Neuron (in vitro differentiated cells): ENCODE data around the gene COMT.
A peak's percentile ranks its signal among the peaks of the same experiment; 100 is the strongest.

ENCODE experiments used
- H2AFZ ChIP-seq: one replicate; pipeline ENCODE4 v1.6.1; 2013; ENCODE audit warnings: low read depth, mild to moderate bottlenecking, inconsistent platforms, low read length, moderate library complexity
- H3K27me3 ChIP-seq: one replicate; pipeline ENCODE4 v1.6.1; 2013; ENCODE audit warnings: low read length; ENCODE audit not compliant: insufficient read depth
- H3K36me3 ChIP-seq: one replicate; pipeline ENCODE4 v1.6.1; 2013; ENCODE audit warnings: low read length; ENCODE audit not compliant: insufficient read depth
- H3K4me1 ChIP-seq: one replicate; pipeline ENCODE4 v1.6.1; 2013; ENCODE audit warnings: low read length; ENCODE audit not compliant: insufficient read depth
- H3K4me3 ChIP-seq: 2 replicates; pipeline ENCODE4 v1.5.1; 2013; ENCODE audit warnings: mild to moderate bottlenecking, low read length, moderate library complexity
- H3K9me3 ChIP-seq: one replicate; pipeline ENCODE4 v1.6.1; 2013; ENCODE audit warnings: low read length

Gene COMT

GRCh38 chr22:20015971-20016733 is 74.6 kb downstream of the COMT start:
- no peaks in the 10 kb centered on the region for H3K9me3 ChIP-seq
- H2AFZ ChIP-seq, result peak overlapping the region; percentile 78
- peaks cover 20% of the 10 kb centered on the region for H3K4me1 ChIP-seq
- H3K36me3 ChIP-seq, result no peaks in the 10 kb centered on the region
- peak overlapping the region; percentile 50 for H3K4me3 ChIP-seq
- H3K27me3 ChIP-seq, result peaks cover 33% of the 10 kb centered on the region

GRCh38 chr22:20016734-20017621 is 75.4 kb downstream of the COMT start, which contains the start of gene ARVCF:
Gene ARVCF (minus strand): TSS chr22:20016823. CDS start chr22:19990794, 26,029 bp downstream.
- Histone ChIP-seq H3K4me3 (peak within 1 kb of the TSS; percentile 50), H3K27me3 (peaks cover 33% of the 10 kb centered on the region), H3K9me3 (no peaks in the 10 kb centered on the region), H3K36me3 (no peaks in the 10 kb centered on the region), H2AFZ (peak within 1 kb of the TSS; percentile 78), H3K4me1 (peaks cover 28% of the 10 kb centered on the region)

DNA sequence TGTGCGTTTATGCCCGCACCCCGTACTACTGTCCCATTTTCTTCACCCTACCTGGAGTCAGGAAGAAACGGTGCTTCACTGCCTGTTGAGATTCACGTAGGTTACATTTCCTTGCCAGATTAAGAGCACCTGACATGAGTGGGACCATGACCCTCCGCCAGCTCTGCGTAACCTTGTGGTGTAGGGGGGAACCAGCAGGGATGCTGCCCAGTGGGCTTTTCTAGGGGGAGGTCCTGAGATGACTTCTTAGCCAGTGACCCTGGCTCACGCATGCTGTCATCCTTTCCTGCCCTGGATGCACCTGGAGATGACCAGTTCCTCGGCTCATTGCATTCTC is 76.0 kb downstream of the COMT start:
- H3K4me3 ChIP-seq, result no peak overlapping the region
- peaks cover 33% of the 10 kb centered on the region for H3K4me1 ChIP-seq
- H3K27me3 ChIP-seq, result peaks cover 33% of the 10 kb centered on the region
- no peaks in the 10 kb centered on the region for H3K36me3 ChIP-seq
- H2AFZ ChIP-seq, result peak overlapping the region; percentile 78
- no peaks in the 10 kb centered on the region for H3K9me3 ChIP-seq

DNA sequence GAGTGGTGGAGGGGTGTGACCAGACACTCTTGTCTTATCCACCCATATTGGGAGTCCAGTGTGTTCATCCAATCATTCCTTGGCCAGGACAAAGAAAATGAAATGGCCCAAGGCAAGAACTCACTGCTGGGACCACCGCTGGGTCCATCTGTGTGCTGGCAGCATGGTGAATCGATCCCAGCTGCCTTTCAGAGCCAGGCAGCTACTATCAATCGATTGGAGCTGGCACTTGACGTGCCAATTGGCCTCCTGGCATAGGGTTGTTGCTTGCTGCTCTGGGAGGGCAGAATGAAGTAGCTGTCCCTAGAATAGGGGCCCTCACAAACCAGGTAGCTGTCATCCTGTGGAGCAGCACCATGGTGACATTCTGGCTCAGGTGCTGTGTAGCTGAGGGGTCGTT is 76.4 kb downstream of the COMT start:
- Histone ChIP-seq H3K9me3 (no peaks in the 10 kb centered on the region), H2AFZ (no peak overlapping the region), H3K4me3 (no peak overlapping the region), H3K27me3 (peaks cover 33% of the 10 kb centered on the region), H3K4me1 (peaks cover 32% of the 10 kb centered on the region), H3K36me3 (no peaks in the 10 kb centered on the region)
